Measurements from ENCODE around the gene PNPLA3.

The PNPLA3 gene

DNA sequence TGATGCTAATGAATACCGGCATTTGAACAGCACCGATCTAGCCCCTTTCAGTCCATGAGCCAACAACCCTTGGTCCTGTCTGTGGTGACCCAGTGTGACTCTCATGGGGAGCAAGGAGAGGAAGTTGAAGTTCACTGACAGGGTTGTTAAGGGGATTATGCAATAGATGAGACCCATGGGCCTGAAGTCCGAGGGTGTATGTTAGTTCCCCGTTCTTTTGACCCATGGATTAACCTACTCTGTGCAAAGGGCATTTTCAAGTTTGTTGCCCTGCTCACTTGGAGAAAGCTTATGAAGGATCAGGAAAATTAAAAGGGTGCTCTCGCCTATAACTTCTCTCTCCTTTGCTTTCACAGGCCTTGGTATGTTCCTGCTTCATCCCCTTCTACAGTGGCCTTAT is 4.9 kb downstream of the PNPLA3 start:
- H3K36me3 ChIP-seq (ENCODE audit: insufficient read depth): no peaks in the 10 kb centered on the region
- H3K4me2 ChIP-seq: no peak overlapping the region
- no peak overlapping the region for H3K27ac ChIP-seq
- TF ChIP-seq, protein P1, sequence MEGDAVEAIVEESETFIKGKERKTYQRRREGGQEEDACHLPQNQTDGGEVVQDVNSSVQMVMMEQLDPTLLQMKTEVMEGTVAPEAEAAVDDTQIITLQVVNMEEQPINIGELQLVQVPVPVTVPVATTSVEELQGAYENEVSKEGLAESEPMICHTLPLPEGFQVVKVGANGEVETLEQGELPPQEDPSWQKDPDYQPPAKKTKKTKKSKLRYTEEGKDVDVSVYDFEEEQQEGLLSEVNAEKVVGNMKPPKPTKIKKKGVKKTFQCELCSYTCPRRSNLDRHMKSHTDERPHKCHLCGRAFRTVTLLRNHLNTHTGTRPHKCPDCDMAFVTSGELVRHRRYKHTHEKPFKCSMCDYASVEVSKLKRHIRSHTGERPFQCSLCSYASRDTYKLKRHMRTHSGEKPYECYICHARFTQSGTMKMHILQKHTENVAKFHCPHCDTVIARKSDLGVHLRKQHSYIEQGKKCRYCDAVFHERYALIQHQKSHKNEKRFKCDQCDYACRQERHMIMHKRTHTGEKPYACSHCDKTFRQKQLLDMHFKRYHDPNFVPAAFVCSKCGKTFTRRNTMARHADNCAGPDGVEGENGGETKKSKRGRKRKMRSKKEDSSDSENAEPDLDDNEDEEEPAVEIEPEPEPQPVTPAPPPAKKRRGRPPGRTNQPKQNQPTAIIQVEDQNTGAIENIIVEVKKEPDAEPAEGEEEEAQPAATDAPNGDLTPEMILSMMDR (conservative IDR thresholded peaks at IDR 0.05; ENCODE audit: low read depth, low read length): no peak
- no peak overlapping the region for H2AFZ ChIP-seq (ENCODE audit: low read depth)
- no peaks in the 10 kb centered on the region for H4K20me1 ChIP-seq (ENCODE audit: insufficient read depth)
- no peak overlapping the region for H3K4me3 ChIP-seq (IDR thresholded peaks at IDR 0.05; ENCODE audit: insufficient read depth, low read depth, low read length)
- H3K79me2 ChIP-seq (ENCODE audit: insufficient read depth, low read depth): no peaks in the 10 kb centered on the region
- no peaks in the 10 kb centered on the region for H3K4me1 ChIP-seq (ENCODE audit: low read depth, poor library complexity, severe bottlenecking)
- H3K27me3 ChIP-seq (ENCODE audit: insufficient read depth, low read depth): peaks cover 41% of the 10 kb centered on the region; the same call in 1 of the 2 replicates
- no peak overlapping the region for H3K9ac ChIP-seq

DNA sequence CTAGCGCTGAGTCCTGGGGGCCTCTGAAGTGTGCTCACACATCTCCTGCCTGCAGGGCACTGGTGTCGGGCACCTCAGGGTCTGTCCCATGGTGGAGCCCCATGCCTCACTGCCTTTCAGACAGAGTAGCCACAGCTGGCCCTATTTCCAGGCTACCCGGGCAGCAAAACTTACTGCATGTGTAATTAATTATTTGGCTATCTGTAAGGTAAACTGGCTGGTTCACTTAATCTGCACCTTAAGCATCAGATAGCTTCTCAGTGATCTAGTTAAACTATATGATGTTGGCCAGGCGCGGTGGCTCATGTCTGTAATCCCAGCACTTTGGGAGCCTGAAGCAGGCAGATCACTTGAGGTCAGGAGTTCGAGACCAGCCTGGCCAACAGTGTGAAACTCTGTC is 5.3 kb downstream of the PNPLA3 start:
- H2AFZ ChIP-seq (ENCODE audit: low read depth): no peak overlapping the region
- H3K36me3 ChIP-seq (ENCODE audit: insufficient read depth): no peaks in the 10 kb centered on the region
- peaks cover 41% of the 10 kb centered on the region; the same call in 1 of the 2 replicates for H3K27me3 ChIP-seq (ENCODE audit: insufficient read depth, low read depth)
- H4K20me1 ChIP-seq (ENCODE audit: insufficient read depth): no peaks in the 10 kb centered on the region
- no peaks in the 10 kb centered on the region for H3K4me1 ChIP-seq (ENCODE audit: low read depth, poor library complexity, severe bottlenecking)
- no peak overlapping the region for H3K9ac ChIP-seq
- H3K27ac ChIP-seq: no peak overlapping the region
- H3K4me2 ChIP-seq: no peak overlapping the region
- H3K4me3 ChIP-seq (IDR thresholded peaks at IDR 0.05; ENCODE audit: insufficient read depth, low read depth, low read length): no peak overlapping the region
- TF ChIP-seq, protein P1 (conservative IDR thresholded peaks at IDR 0.05; ENCODE audit: low read depth, low read length): no peak
- H3K79me2 ChIP-seq (ENCODE audit: insufficient read depth, low read depth): no peaks in the 10 kb centered on the region

DNA sequence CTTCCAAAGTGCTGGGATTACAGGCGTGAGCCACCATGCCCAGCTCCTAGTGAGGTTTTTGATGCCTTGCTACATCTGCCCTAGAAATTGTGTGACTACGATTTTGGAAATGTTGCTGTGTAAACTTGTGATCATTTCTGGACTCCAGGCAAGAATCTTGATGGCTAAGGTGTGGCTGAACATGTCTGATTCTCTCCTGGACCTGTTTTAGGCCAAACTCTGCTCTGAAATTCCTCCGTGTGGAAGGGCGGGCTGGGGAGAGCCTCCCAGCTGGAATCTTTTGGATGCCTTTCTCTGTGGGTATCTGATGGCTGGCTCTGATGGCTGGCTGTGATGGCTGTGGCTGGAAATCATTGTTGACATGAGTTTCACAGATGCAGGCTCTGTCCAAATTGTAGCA is 8.2 kb downstream of the PNPLA3 start:
- Histone ChIP-seq H2AFZ (ENCODE audit: low read depth) (no peak overlapping the region), H3K79me2 (ENCODE audit: insufficient read depth, low read depth) (no peaks in the 10 kb centered on the region), H4K20me1 (ENCODE audit: insufficient read depth) (no peaks in the 10 kb centered on the region), H3K4me3 (IDR thresholded peaks at IDR 0.05; ENCODE audit: insufficient read depth, low read depth, low read length) (no peak overlapping the region), H3K4me2 (no peak overlapping the region), H3K36me3 (ENCODE audit: insufficient read depth) (no peaks in the 10 kb centered on the region), H3K4me1 (ENCODE audit: low read depth, poor library complexity, severe bottlenecking) (no peaks in the 10 kb centered on the region), H3K27me3 (ENCODE audit: insufficient read depth, low read depth) (peaks cover 41% of the 10 kb centered on the region; the same call in 1 of the 2 replicates), H3K9ac (no peak overlapping the region), H3K27ac (no peak overlapping the region)
- TF ChIP-seq, protein P1 (conservative IDR thresholded peaks at IDR 0.05; ENCODE audit: low read depth, low read length): no peak

DNA sequence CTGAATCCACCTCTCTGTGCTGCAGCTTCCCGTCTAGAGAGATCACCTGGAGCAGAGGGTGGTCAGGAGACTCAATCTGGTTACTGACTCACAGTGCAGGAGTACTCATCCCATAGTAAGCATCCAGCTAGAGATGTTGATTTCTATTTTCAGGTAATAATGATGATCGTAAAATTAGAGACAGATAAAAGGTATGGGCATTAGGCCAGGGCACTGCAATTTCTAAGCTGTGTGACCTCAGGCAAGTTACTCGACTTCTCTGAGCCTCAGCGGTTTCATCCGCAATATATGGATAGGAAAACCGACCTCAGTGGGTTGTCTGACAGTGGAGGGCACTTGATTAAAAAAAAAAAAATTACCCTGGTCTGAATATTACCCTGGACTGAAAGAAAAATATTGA is 17.8 kb downstream of the PNPLA3 start:
- Histone ChIP-seq H3K27ac (no peak overlapping the region), H2AFZ (ENCODE audit: low read depth) (no peak overlapping the region), H3K4me2 (no peak overlapping the region), H3K4me3 (IDR thresholded peaks at IDR 0.05; ENCODE audit: insufficient read depth, low read depth, low read length) (no peak overlapping the region), H3K27me3 (ENCODE audit: insufficient read depth, low read depth) (peaks cover 18% of the 10 kb centered on the region; the same call in 1 of the 2 replicates), H3K36me3 (ENCODE audit: insufficient read depth) (no peaks in the 10 kb centered on the region), H3K9ac (no peak overlapping the region), H4K20me1 (ENCODE audit: insufficient read depth) (no peaks in the 10 kb centered on the region), H3K4me1 (ENCODE audit: low read depth, poor library complexity, severe bottlenecking) (no peaks in the 10 kb centered on the region), H3K79me2 (ENCODE audit: insufficient read depth, low read depth) (no peaks in the 10 kb centered on the region)
- TF ChIP-seq, protein P1 (conservative IDR thresholded peaks at IDR 0.05; ENCODE audit: low read depth, low read length): no peak
